ENCODE data around the gene C4orf17.

The C4orf17 gene

GRCh38 chr4:99537674-99538073 lies 26.9 kb downstream of the C4orf17 start:
- DNase-seq (ENCODE audit: low spot score), result no peak

- no peak for DNase-seq (ENCODE audit: low spot score)
These were observed 29.6 kb downstream of the C4orf17 start for GRCh38 chr4:99540277-99540939.

- DNase-seq (ENCODE audit: low spot score), result no peak
These were observed 42.1 kb downstream of the C4orf17 start for GRCh38 chr4:99552872-99553271.

GRCh38 chr4:99563310-99564186 lies 52.7 kb downstream of the C4orf17 start, which contains the start of gene TRMT10A:
Gene TRMT10A, minus strand, starts transcription at chr4:99564039. Its CDS starts 4,701 bp downstream, at chr4:99559338.
- peak; percentile 90 for DNase-seq (ENCODE audit: low spot score)

- DNase-seq (ENCODE audit: low spot score), result no peak
These were observed 54.1 kb downstream of the C4orf17 start for GRCh38 chr4:99564921-99565320.

GRCh38 chr4:99571883-99572282 lies 61.1 kb downstream of the C4orf17 start:
- DNase-seq (ENCODE audit: low spot score), result no peak

- DNase-seq (ENCODE audit: low spot score), result no peak
These were observed 61.9 kb downstream of the C4orf17 start for GRCh38 chr4:99572527-99573240.

GRCh38 chr4:99573735-99574368 lies 63.0 kb downstream of the C4orf17 start:
- no peak for DNase-seq (ENCODE audit: low spot score)

GRCh38 chr4:99574530-99575324 lies 63.9 kb downstream of the C4orf17 start, which contains the start of gene MTTP:
Gene MTTP, plus strand, starts transcription at chr4:99574824. Its CDS starts 86 bp downstream, at chr4:99574910.
- peak; percentile 15 for DNase-seq (ENCODE audit: low spot score)

GRCh38 chr4:99578714-99579113 lies 67.9 kb downstream of the C4orf17 start:
- no peak for DNase-seq (ENCODE audit: low spot score)

- DNase-seq (ENCODE audit: low spot score), result no peak
These were observed 74.7 kb downstream of the C4orf17 start for GRCh38 chr4:99585516-99585915.

GRCh38 chr4:99586322-99586721 lies 75.5 kb downstream of the C4orf17 start:
- DNase-seq (ENCODE audit: low spot score), result no peak

GRCh38 chr4:99586797-99587196 lies 76.0 kb downstream of the C4orf17 start:
- DNase-seq (ENCODE audit: low spot score), result no peak

- DNase-seq (ENCODE audit: low spot score), result no peak
These were observed 76.5 kb downstream of the C4orf17 start for GRCh38 chr4:99587309-99587708.

GRCh38 chr4:99587803-99588202 lies 77.0 kb downstream of the C4orf17 start:
- no peak for DNase-seq (ENCODE audit: low spot score)

GRCh38 chr4:99591757-99592156 lies 80.9 kb downstream of the C4orf17 start:
- no peak for DNase-seq (ENCODE audit: low spot score)
